GM18526 (cell line): ENCODE data around the gene ACAP1.
A peak's percentile ranks its signal among the peaks of the same experiment; 100 is the strongest.

Experiments
- POLR2A ChIP-seq: IDR thresholded peaks from 3 replicates; pipeline ENCODE4 v1.6.1; 2011; ENCODE audit not compliant: insufficient read length; ENCODE audit errors: extremely low read depth

ACAP1 gene

GRCh38 chr17:7306911-7307685, 29.2 kb upstream of the ACAP1 start, which contains the start of gene EIF5A:
EIF5A (plus strand) TSS chr17:7307628; CDS start chr17:7309636, 2,008 bp downstream.
- peak; percentile 69 for TF ChIP-seq POLR2A

- TF ChIP-seq POLR2A, result peak; percentile 56
Observed at GRCh38 chr17:7307686-7308624, 28.4 kb upstream of the ACAP1 start.

GRCh38 chr17:7308625-7309433, 27.5 kb upstream of the ACAP1 start:
- TF ChIP-seq POLR2A, result no peak

GRCh38 chr17:7309628-7310027, 26.7 kb upstream of the ACAP1 start:
- TF ChIP-seq POLR2A, result no peak

GRCh38 chr17:7311110-7311705, 25.1 kb upstream of the ACAP1 start:
- TF ChIP-seq POLR2A, result no peak

GRCh38 chr17:7312432-7313087, 23.8 kb upstream of the ACAP1 start:
- peak; percentile 21 for TF ChIP-seq POLR2A

- peak; percentile 11 for TF ChIP-seq POLR2A
Observed at GRCh38 chr17:7313088-7313889, 23.0 kb upstream of the ACAP1 start.

GRCh38 chr17:7313890-7314718, 22.2 kb upstream of the ACAP1 start:
- no peak for TF ChIP-seq POLR2A

GRCh38 chr17:7314719-7315569, 21.4 kb upstream of the ACAP1 start, which contains the start of gene GPS2:
GPS2 (minus strand) TSS chr17:7315360; CDS start chr17:7315052, 308 bp downstream.
- TF ChIP-seq POLR2A, result peak; percentile 86

GRCh38 chr17:7315570-7316235, 20.6 kb upstream of the ACAP1 start:
- no peak for TF ChIP-seq POLR2A
